A549 (cell line): ENCODE results near the gene TWIST2. TPM values are rescaled to one million over a fixed set of nuclear protein-coding genes. Genes with fewer than 3 reads are reported as not detected.
A peak's percentile ranks its signal among the peaks of the same experiment; 100 is the strongest.

Experiments used
- ATAC-seq, 2 experiments: fragments of 200-7000 bp in 1 of 2; fragments of >200 bp in 1 of 2; cut with Nextera tagmentation in 1 of 2; cut with Tn5 transposase in 1 of 2; 3 replicates each; pipeline versions ENCODE4 v1.8.0 to v1.9.1; 2018 to 2020; ENCODE audit warnings: mild to moderate bottlenecking in 1 of 2, moderate library complexity in 1 of 2
- CTCF ChIA-PET: fragments of 300-600 bp; sonication (Branson Sonifier 250); formaldehyde crosslinking; extraction: SDS; loops from one replicate; lab custom pipeline; 2021; ENCODE audit warnings: antibody characterized with exemption, inconsistent platforms; lab: Yijun Ruan, JAX
- POLR2A ChIA-PET: fragments of 350-600 bp; formaldehyde crosslinking; extraction: SDS; loops from one replicate; lab custom pipeline; 2021; ENCODE audit warnings: antibody characterized with exemption, inconsistent platforms; lab: Yijun Ruan, JAX
- DNase-seq, 2 experiments: peaks; one replicate each; pipeline versions ENCODE4 v3.0.0 to v3.0.0-alpha.2; 2011 to 2016; ENCODE audit warnings: low read depth in 1 of 2, low spot score in 1 of 2
- FAIRE-seq: peaks from 2 replicates; lab custom pipeline; 2011; peaks lifted over from hg19 to GRCh38; lab: Jason Lieb, UNC
- H3K27ac ChIP-seq, 2 experiments: fragments of >200 bp; sonication (Bioruptor Twin); formaldehyde crosslinking; 3 replicates each; pipeline ENCODE4 v1.5.1; 2016 to 2017
- H3K4me1 ChIP-seq: fragments of >200 bp; sonication (Bioruptor Twin); formaldehyde crosslinking; 3 replicates; pipeline ENCODE4 v1.6.1; 2016
- H3K4me2 ChIP-seq: fragments of >200 bp; sonication (Bioruptor Twin); formaldehyde crosslinking; 3 replicates; pipeline ENCODE4 v1.6.1; 2016
- H3K4me3 ChIP-seq: fragments of >200 bp; sonication (Bioruptor Twin); formaldehyde crosslinking; 3 replicates; pipeline ENCODE4 v1.5.1; 2016
- H3K9me3 ChIP-seq: fragments of >200 bp; sonication (Bioruptor Twin); formaldehyde crosslinking; 3 replicates; pipeline ENCODE4 v1.6.1; 2016
- BHLHE40 ChIP-seq: IDR thresholded peaks from 2 replicates; pipeline ENCODE4 v1.6.1; 2012; ENCODE audit warnings: low read depth, low read length, inconsistent platforms
- CHD4 ChIP-seq: fragments of 200-600 bp; sonication (generic); IDR thresholded peaks from 2 replicates; pipeline ENCODE4 v1.6.1; 2016; ENCODE audit warnings: antibody characterized with exemption, mild to moderate bottlenecking, borderline replicate concordance
- JUN ChIP-seq, 2 experiments: fragments of >200 bp; sonication (Bioruptor Twin); formaldehyde crosslinking; IDR thresholded peaks; 2 replicates in 1 of 2; 3 replicates in 1 of 2; pipeline ENCODE4 v1.6.1; 2016 to 2017
- JUNB ChIP-seq: fragments of >200 bp; sonication (Bioruptor Twin); formaldehyde crosslinking; IDR thresholded peaks from 2 replicates; pipeline ENCODE4 v1.6.1; 2016
- MAFK ChIP-seq: fragments of 450-650 bp; IDR thresholded peaks from 2 replicates; pipeline ENCODE4 v1.6.1; 2014; ENCODE audit not compliant: partially characterized antibody
- MAZ ChIP-seq: fragments of 150-350 bp; IDR thresholded peaks from 2 replicates; pipeline ENCODE4 v1.6.1; 2014; ENCODE audit warnings: antibody characterized with exemption, low read depth, low read length, borderline replicate concordance
- MYC ChIP-seq: IDR thresholded peaks from 2 replicates; pipeline ENCODE4 v1.6.1; 2012; ENCODE audit warnings: mild to moderate bottlenecking, inconsistent platforms, low read length, improper control_type of control experiment, borderline replicate concordance
- PHF8 ChIP-seq: fragments of 200-600 bp; sonication (generic); IDR thresholded peaks from 2 replicates; pipeline ENCODE4 v1.6.1; 2016; ENCODE audit warnings: low read depth, mild to moderate bottlenecking, antibody characterized with exemption, moderate library complexity, borderline replicate concordance
- POLR2A ChIP-seq: IDR thresholded peaks from 2 replicates; pipeline ENCODE4 v1.6.1; 2012; ENCODE audit warnings: mild to moderate bottlenecking, low read length
- RARB ChIP-seq: fragments of 250-450 bp; sonication (Bioruptor Pico); IDR thresholded peaks from 2 replicates; pipeline ENCODE4 v1.8.0; 2021; ENCODE audit warnings: mild to moderate bottlenecking, moderate library complexity
- SMC3 ChIP-seq: fragments of >200 bp; sonication (Bioruptor Twin); formaldehyde crosslinking; IDR thresholded peaks from 3 replicates; pipeline ENCODE4 v1.6.1; 2018; ENCODE audit warnings: inconsistent platforms
- SREBF2 ChIP-seq: fragments of 450-650 bp; IDR thresholded peaks from 2 replicates; pipeline ENCODE4 v1.6.1; 2014; ENCODE audit warnings: mild to moderate bottlenecking, moderate library complexity
- TP53 ChIP-seq: fragments of 250-450 bp; sonication (Bioruptor Pico); IDR thresholded peaks from 2 replicates; pipeline ENCODE4 v1.5.0; 2021; ENCODE audit warnings: mild to moderate bottlenecking, moderate library complexity
- WGBS: methylation state at CpG from one replicate; pipeline ENCODE4 v1.1.6; 2017; ENCODE audit errors: missing lambda C conversion rate; 5-methylcytosine and 5-hydroxymethylcytosine counted together
- polyA plus RNA-seq, 4 experiments: library from polyadenylated mRNA; depleted of rRNA in 3 of 4; stranded (reverse); fragments of >200 nt; fragmentation: RNase III in 1 of 4; extraction: RNeasy Plus Mini Kit Qiagen cat#74134 plus additional on column Dnase treatment in 1 of 4; gene quantifications; 2 replicates in 3 of 4; 3 replicates in 1 of 4; pipeline ENCODE4 v1.2.3, GENCODE V29; 2011 to 2017
- TF ChIP-seq, protein P1 (sequence below): IDR thresholded peaks from 2 replicates; pipeline ENCODE4 v1.6.1; 2012
- TF ChIP-seq, protein P2 (sequence below): fragments of >200 bp; sonication (Bioruptor Twin); formaldehyde crosslinking; IDR thresholded peaks from 3 replicates; pipeline ENCODE4 v1.5.1; 2016
- TF ChIP-seq, protein P3 (sequence below): IDR thresholded peaks from 2 replicates; pipeline ENCODE4 v1.6.1; 2012; ENCODE audit warnings: low read depth, borderline replicate concordance
- TF ChIP-seq, protein P4 (sequence below): fragments of 200-600 bp; sonication (generic); IDR thresholded peaks from 2 replicates; pipeline ENCODE4 v1.6.1; 2016; ENCODE audit warnings: antibody characterized with exemption, mild to moderate bottlenecking, moderate library complexity

The TWIST2 gene
- polyA plus RNA-seq, 2 of the 4 experiments (the other 2 are of a cell fraction), result 7.1 to 8.2 TPM

DNA sequence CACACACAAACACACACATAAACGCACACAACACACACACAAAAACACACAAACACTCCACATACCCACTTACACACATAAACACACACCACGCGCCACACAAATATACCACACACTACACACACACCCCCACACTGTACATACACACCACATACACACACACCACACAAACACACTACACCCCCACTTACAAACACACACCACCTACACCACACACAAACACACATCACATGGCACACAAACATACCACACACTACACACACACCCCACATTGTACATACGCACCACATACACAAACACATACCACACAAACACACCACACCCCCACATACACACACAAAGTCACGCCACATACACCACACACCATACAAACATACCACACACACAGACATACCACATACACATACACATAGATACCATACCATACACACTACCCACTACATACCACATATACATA is 59.9 kb downstream of the TWIST2 start:
- Histone ChIP-seq H3K9me3 (no peaks in the 10 kb centered on the region), H3K27ac (no peak overlapping the region), H3K4me3 (no peak overlapping the region), H3K4me2 (no peak overlapping the region), H3K4me1 (peaks cover 19% of the 10 kb centered on the region; the same call in 2 of the 3 replicates)
- ChIA-PET CTCF (no interaction called here), POLR2A (no interaction called here)
- ATAC-seq, result no peak
- TF ChIP-seq BHLHE40 (no peak), SREBF2 (no peak), JUN (IDR thresholded peaks at IDR 0.05) (no peak), TP53 (CRISPR knock-in tag) (no peak), POLR2A (no peak), SMC3 (no peak), RARB (CRISPR knock-in tag) (no peak), MYC (no peak), MAZ (no peak)
- TF ChIP-seq, protein P1, sequence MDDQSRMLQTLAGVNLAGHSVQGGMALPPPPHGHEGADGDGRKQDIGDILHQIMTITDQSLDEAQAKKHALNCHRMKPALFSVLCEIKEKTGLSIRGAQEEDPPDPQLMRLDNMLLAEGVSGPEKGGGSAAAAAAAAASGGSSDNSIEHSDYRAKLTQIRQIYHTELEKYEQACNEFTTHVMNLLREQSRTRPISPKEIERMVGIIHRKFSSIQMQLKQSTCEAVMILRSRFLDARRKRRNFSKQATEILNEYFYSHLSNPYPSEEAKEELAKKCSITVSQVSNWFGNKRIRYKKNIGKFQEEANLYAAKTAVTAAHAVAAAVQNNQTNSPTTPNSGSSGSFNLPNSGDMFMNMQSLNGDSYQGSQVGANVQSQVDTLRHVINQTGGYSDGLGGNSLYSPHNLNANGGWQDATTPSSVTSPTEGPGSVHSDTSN, result no peak
- TF ChIP-seq, protein P2, sequence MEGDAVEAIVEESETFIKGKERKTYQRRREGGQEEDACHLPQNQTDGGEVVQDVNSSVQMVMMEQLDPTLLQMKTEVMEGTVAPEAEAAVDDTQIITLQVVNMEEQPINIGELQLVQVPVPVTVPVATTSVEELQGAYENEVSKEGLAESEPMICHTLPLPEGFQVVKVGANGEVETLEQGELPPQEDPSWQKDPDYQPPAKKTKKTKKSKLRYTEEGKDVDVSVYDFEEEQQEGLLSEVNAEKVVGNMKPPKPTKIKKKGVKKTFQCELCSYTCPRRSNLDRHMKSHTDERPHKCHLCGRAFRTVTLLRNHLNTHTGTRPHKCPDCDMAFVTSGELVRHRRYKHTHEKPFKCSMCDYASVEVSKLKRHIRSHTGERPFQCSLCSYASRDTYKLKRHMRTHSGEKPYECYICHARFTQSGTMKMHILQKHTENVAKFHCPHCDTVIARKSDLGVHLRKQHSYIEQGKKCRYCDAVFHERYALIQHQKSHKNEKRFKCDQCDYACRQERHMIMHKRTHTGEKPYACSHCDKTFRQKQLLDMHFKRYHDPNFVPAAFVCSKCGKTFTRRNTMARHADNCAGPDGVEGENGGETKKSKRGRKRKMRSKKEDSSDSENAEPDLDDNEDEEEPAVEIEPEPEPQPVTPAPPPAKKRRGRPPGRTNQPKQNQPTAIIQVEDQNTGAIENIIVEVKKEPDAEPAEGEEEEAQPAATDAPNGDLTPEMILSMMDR, result no peak
- TF ChIP-seq, protein P3, sequence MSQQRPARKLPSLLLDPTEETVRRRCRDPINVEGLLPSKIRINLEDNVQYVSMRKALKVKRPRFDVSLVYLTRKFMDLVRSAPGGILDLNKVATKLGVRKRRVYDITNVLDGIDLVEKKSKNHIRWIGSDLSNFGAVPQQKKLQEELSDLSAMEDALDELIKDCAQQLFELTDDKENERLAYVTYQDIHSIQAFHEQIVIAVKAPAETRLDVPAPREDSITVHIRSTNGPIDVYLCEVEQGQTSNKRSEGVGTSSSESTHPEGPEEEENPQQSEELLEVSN, result no peak
- 95% methylated on average over 5 of the region's 5 CpGs for WGBS
- no peak for DNase-seq
- no peak for FAIRE-seq

DNA sequence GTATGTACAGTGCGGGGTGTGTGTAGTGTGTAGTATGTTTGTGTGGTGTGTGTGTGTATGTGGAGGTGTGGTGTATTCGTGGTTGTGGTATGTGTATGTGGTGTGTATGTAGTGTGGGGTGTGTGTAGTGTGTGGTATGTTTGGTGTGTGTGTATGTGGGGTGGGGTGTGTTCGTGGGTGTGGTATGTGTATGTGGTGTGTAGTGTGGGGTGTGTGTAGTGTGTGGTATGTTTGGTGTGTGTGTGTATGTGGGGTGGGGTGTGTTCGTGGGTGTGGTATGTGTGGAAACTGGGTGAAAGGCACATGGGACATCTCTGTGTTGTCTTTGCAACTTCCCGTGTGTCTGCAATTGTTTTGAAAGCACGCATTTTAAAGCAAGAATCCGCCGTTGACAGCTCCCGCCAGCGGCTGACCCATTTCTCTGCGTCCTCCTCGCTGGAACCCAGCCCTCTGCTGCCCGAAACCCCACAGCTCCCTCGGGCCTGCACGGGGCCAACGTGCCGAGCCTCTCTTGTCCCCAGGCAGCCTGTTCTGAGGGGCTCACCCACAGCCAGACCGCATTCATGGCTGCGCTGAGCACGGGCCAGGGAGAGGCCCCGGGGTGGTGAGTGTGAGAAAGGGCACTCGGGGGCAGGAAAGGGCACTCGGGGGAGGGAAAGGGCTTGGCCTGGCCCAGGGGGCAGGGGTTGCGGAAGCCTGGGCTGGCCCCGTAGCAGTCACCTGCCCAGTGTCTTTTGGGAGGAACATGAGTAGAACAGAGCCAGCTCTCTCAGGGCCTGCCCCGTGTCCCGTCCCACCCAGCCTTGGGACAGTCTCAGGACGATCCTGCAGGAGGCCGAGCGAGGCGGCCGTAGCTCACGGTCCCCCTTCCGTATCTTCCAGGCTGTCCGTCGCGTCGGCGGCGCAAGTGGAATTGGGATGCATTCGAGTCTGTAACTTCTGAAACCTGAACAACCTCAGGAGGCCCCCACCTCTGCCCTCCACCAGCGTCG is 61.4 kb downstream of the TWIST2 start:
- H3K27ac ChIP-seq, result peak overlapping the region in 1 of 2 experiments; percentile 42; a peak in 1 of 6 replicates
- peak; percentile 30 to 47; a peak in 3 of 6 replicates for ATAC-seq
- WGBS, result 79% methylated on average over 42 of the region's 43 CpGs
- H3K4me3 ChIP-seq, result no peak overlapping the region
- TF ChIP-seq BHLHE40 (no peak), MYC (no peak), JUNB (no peak), PHF8 (no peak), MAFK (no peak), SMC3 (no peak), CHD4 (no peak)
- TF ChIP-seq, protein P4, sequence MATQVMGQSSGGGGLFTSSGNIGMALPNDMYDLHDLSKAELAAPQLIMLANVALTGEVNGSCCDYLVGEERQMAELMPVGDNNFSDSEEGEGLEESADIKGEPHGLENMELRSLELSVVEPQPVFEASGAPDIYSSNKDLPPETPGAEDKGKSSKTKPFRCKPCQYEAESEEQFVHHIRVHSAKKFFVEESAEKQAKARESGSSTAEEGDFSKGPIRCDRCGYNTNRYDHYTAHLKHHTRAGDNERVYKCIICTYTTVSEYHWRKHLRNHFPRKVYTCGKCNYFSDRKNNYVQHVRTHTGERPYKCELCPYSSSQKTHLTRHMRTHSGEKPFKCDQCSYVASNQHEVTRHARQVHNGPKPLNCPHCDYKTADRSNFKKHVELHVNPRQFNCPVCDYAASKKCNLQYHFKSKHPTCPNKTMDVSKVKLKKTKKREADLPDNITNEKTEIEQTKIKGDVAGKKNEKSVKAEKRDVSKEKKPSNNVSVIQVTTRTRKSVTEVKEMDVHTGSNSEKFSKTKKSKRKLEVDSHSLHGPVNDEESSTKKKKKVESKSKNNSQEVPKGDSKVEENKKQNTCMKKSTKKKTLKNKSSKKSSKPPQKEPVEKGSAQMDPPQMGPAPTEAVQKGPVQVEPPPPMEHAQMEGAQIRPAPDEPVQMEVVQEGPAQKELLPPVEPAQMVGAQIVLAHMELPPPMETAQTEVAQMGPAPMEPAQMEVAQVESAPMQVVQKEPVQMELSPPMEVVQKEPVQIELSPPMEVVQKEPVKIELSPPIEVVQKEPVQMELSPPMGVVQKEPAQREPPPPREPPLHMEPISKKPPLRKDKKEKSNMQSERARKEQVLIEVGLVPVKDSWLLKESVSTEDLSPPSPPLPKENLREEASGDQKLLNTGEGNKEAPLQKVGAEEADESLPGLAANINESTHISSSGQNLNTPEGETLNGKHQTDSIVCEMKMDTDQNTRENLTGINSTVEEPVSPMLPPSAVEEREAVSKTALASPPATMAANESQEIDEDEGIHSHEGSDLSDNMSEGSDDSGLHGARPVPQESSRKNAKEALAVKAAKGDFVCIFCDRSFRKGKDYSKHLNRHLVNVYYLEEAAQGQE, result no peak
- TF ChIP-seq, all 56 proteins: peak for 0
- ChIA-PET CTCF (interaction anchor here (1.0 to 1.8 kb wide), 2 partner anchors 9 to 27 kb away, joined by 3 to 4 read pairs; no protein-coding TSS in a partner anchor), POLR2A (no interaction called here)
- Histone ChIP-seq H3K4me1 (peaks cover 22% of the 10 kb centered on the region; the same call in 2 of the 3 replicates), H3K9me3 (no peaks in the 10 kb centered on the region), H3K4me2 (no peak overlapping the region)
- no peak for FAIRE-seq
- no peak for DNase-seq
